ENCODE results near the gene MLLT3. TPM values are rescaled to one million over a fixed set of nuclear protein-coding genes. Genes with fewer than 3 reads are reported as not detected.

Gene MLLT3
- total and polyA plus RNA-seq, 2 donors (not counting 3 experiments of a cell fraction or from before 2014, with no cell fraction given), result 6.1 to 10.0 TPM

GRCh38 chr9:20462410-20462809 lies 159.9 kb downstream of the MLLT3 start:
- Histone ChIP-seq H3K36me3 (ENCODE audit: control insufficient read depth in 2 of 2, extremely low read depth in 1 of 2, insufficient read depth in 2 of 2, low read length in 2 of 2) (no peaks in the 10 kb centered on the region), H3K79me2 (ENCODE audit: control insufficient read depth, insufficient read depth, low read length) (no peaks in the 10 kb centered on the region), H4K20me1 (replicated peaks; ENCODE audit: control insufficient read depth, extremely low read depth, insufficient read depth, low read length) (no peaks in the 10 kb centered on the region), H3K4me2 (ENCODE audit: insufficient read depth, low read length) (no peak overlapping the region), H3K4me1 (ENCODE audit: control insufficient read depth, extremely low read depth, insufficient read depth, low read length) (no peaks in the 10 kb centered on the region), H2AFZ (ENCODE audit: low read depth, low read length) (no peak overlapping the region), H3K4me3 (replicated peaks in 1 of 3; ENCODE audit: insufficient read depth in 1 of 3, low read depth in 1 of 3, low read length in 3 of 3) (no peak overlapping the region), H3K9ac (replicated peaks; ENCODE audit: extremely low read depth, insufficient read depth, low read length) (no peak overlapping the region), H3K27me3 (ENCODE audit: control insufficient read depth in 2 of 2, insufficient read depth in 2 of 2, low read length in 2 of 2) (no peaks in the 10 kb centered on the region), H3K27ac (ENCODE audit: insufficient read depth, low read depth, low read length) (no peak overlapping the region), H3K9me1 (replicated peaks; ENCODE audit: control insufficient read depth, extremely low read depth, insufficient read depth, low read length) (no peaks in the 10 kb centered on the region), H3K9me3 (replicated peaks; ENCODE audit: control insufficient read depth, insufficient read depth, low read length) (no peaks in the 10 kb centered on the region)
- POLR2A ChIA-PET, result no interaction called here
- TF ChIP-seq CTCF (IDR thresholded peaks at IDR 0.05; ENCODE audit: extremely low read depth in 1 of 2, insufficient read depth in 1 of 2, low read depth in 1 of 2, low read length in 2 of 2) (no peak), POLR2A (IDR thresholded peaks at IDR 0.05; ENCODE audit: low read depth, low read length) (no peak), JUN (IDR thresholded peaks at IDR 0.05; ENCODE audit: borderline replicate concordance, insufficient read depth, insufficient read length, low read depth) (no peak), EZH2 (IDR thresholded peaks at IDR 0.05; ENCODE audit: borderline replicate concordance, low read depth, low read length, severe bottlenecking) (no peak), GATA2 (IDR thresholded peaks at IDR 0.05; ENCODE audit: insufficient read depth, insufficient read length, low read depth, low read length) (no peak), POLR2AphosphoS5 (IDR thresholded peaks at IDR 0.05; ENCODE audit: insufficient read depth, low read depth, low read length) (no peak), FOS (IDR thresholded peaks at IDR 0.05; ENCODE audit: borderline replicate concordance, insufficient read depth, low read length) (no peak), MYC (IDR thresholded peaks at IDR 0.05; ENCODE audit: low read depth, low read length) (no peak)
- TF ChIP-seq, protein P1, sequence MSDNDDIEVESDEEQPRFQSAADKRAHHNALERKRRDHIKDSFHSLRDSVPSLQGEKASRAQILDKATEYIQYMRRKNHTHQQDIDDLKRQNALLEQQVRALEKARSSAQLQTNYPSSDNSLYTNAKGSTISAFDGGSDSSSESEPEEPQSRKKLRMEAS (IDR thresholded peaks at IDR 0.05; ENCODE audit: insufficient read depth, insufficient read length), result no peak
- DNase-seq (ENCODE audit: low read depth, low spot score), result no peak
- CTCF ChIA-PET, result no interaction called here
- BruUV-seq (replicated peaks), result no TSS peak
- FAIRE-seq, result no peak
- intact Hi-C loops (cut with micrococcal nuclease) (loop anchor here (5.0 kb wide), 1 partner anchor 155 kb away; no protein-coding TSS in a partner anchor), dilution Hi-C loops (cut with MboI; ENCODE audit: extremely low pct_ligation_motif_present, low sequenced_read_pairs) (no loop called here)

All from endothelial cell of umbilical vein (primary cell).